AG08396 (cell line): ENCODE results near the gene TOPORS.
"Not testable (repeated sequence)": the region's sequence is repeated elsewhere in the genome, so short reads cannot be mapped to it uniquely, and the experiment has no call there.

Experiments
- DNase-seq: peaks from one replicate; pipeline ENCODE4 v3.0.0; 2012; ENCODE audit warnings: low spot score, mixed read lengths

TOPORS gene

GRCh38 chr9:32565967-32566366, 13.6 kb upstream of the TOPORS start:
- no peak for DNase-seq

GRCh38 chr9:32558408-32558934, 6.1 kb upstream of the TOPORS start:
- no peak for DNase-seq

- DNase-seq, result no peak
Measured at GRCh38 chr9:32554591-32554990, 2.2 kb upstream of the TOPORS start.

- DNase-seq, result no peak
Measured at GRCh38 chr9:32554107-32554506, 1.7 kb upstream of the TOPORS start.

- peak; percentile 30 for DNase-seq
Measured at GRCh38 chr9:32551276-32552051, 922 bp downstream of the TOPORS start.

GRCh38 chr9:32550562-32551275, 1.7 kb downstream of the TOPORS start:
- DNase-seq, result peak; percentile 98

- DNase-seq, result peak; percentile 29
Measured at GRCh38 chr9:32550150-32550561, 2.2 kb downstream of the TOPORS start.

GRCh38 chr9:32548213-32548612, 4.2 kb downstream of the TOPORS start:
- DNase-seq, result not testable (repeated sequence)

GRCh38 chr9:32545884-32546283, 6.5 kb downstream of the TOPORS start:
- DNase-seq, result no peak

- no peak for DNase-seq
Measured at GRCh38 chr9:32543047-32543446, 9.3 kb downstream of the TOPORS start.

GRCh38 chr9:32533816-32534215, 18.6 kb downstream of the TOPORS start:
- no peak for DNase-seq

GRCh38 chr9:32533336-32533735, 19.1 kb downstream of the TOPORS start:
- DNase-seq, result no peak

- DNase-seq, result no peak
Measured at GRCh38 chr9:32526707-32527048, 25.7 kb downstream of the TOPORS start.

- peak; percentile 82 for DNase-seq
Measured at GRCh38 chr9:32526041-32526706, 26.2 kb downstream of the TOPORS start, which contains the start of gene RIGI. TSS of gene RIGI (minus strand) at chr9:32526196. CDS start at chr9:32526166, 30 bp downstream.

- DNase-seq, result no peak
Measured at GRCh38 chr9:32525709-32526030, 26.7 kb downstream of the TOPORS start.

GRCh38 chr9:32524892-32525708, 27.3 kb downstream of the TOPORS start:
- DNase-seq, result no peak

- DNase-seq, result not testable (repeated sequence)
Measured at GRCh38 chr9:32524558-32524891, 27.9 kb downstream of the TOPORS start.

- no peak for DNase-seq
Measured at GRCh38 chr9:32523910-32524309, 28.5 kb downstream of the TOPORS start.

- no peak for DNase-seq
Measured at GRCh38 chr9:32518276-32518675, 34.1 kb downstream of the TOPORS start.

- no peak for DNase-seq
Measured at GRCh38 chr9:32516241-32516640, 36.1 kb downstream of the TOPORS start.

- DNase-seq, result no peak
Measured at GRCh38 chr9:32508728-32509127, 43.7 kb downstream of the TOPORS start.

- DNase-seq, result no peak
Measured at GRCh38 chr9:32503008-32503407, 49.4 kb downstream of the TOPORS start.
